NCI-H1436 (cell line): ENCODE results near the gene FNDC1.
A peak's percentile ranks its signal among the peaks of the same experiment; 100 is the strongest.
"Not testable (repeated sequence)": the region's sequence is repeated elsewhere in the genome, so short reads cannot be mapped to it uniquely, and the experiment has no call there.

Experiments
- DNase-seq: peaks from one replicate; lab custom pipeline; 2025; lab: John Stamatoyannopoulos, UW

FNDC1 gene

DNA sequence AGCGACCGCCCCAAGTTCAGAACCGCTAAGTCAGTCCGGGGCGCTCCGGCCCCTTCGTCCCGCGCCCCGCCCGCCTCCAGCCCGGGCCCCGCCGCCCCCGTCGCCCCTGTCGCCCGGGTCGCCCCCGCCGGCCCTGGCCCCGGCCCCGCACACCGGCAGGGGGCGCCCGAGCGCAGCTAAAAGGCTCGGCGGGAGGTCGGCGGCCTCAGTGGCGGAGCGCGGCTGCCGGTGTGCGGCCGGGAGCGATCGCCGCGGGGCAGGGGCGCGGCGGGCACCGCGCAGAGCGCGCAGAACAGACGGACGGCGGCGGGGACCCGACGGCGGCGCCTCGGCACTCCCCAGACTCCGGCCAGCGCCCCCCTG, at the start of gene FNDC1:
Gene FNDC1 (plus strand): TSS at position 208 of the 363 bp plus-strand sequence. CDS start 197 bp downstream, outside the sequence.
- no peak for DNase-seq

DNA sequence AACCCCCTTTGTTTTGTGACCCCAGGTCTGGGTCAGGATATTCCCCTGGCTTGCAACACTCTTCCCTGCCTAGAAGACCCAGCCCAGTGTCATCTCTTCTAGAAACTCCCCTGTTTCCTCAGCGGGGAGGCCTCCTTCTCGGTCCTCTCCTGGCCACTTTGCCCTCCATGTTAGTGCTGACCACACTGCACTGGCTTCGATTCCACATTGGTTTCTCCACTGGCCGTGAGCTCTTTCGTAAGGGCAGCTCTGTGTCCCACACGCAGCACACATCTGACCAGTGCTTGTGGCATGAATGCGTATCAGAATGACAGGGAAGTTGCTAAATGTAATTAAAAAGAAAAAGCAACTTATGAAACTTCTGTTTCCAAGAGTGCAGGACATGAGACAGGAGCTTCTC, 49.4 kb upstream of the FNDC1 start:
- DNase-seq: no peak

DNA sequence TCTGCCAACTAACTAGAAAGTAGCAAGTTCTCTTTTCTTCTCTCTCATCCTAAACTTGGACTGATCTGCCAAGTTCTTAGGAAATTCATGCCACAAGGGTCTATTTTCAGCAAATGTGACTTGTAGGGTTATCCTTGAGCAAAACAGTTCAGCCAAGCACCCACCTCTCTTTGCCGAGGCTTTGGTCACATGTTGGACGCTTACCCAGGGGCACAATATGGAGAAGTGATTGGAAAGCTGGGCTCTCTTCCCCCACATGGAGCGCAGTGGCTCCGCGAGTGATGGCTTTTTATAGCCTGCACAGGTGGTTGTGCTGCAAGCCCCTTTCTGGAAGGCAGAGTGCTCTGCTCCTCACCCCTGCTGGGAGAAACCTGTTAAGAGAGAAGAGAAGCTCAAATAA, 47.7 kb upstream of the FNDC1 start:
- no peak for DNase-seq

DNA sequence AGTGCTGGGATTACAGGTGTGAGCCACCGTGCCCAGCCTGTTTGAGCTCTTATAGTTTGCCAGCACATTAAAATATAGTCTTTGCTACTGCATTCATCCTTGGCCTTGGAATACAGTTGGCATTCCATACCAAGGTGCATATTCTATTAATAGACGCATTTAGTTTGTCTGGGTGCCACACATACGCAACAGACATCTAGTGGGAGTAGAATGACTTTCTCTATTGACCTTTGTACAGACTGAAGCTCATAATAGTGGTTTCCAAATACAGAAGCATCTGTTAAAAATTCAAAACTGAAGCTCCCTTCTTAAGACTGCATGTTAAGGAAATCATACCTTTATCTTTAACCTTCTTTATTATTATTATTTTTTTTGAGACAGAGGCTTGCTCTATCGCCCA, 46.7 kb upstream of the FNDC1 start:
- no peak for DNase-seq

DNA sequence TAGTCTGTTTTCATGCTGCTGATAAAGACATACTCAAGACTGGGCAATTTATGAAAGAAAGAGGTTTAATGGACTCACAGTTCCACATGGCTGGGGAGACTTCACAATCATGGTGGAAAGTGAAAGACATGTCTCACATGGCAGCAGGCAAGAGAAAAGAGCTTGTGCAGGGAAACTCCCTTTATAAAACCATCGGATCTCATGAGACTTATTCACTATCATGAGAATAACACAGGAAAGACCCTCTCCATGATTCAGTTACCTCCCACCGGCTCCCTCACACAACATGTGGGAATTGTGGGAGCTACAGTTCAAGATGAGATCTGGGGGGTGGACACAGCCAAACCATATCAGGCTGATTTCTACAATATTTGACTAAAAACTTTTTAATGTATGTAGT, 45.4 kb upstream of the FNDC1 start:
- DNase-seq: not testable (repeated sequence)

DNA sequence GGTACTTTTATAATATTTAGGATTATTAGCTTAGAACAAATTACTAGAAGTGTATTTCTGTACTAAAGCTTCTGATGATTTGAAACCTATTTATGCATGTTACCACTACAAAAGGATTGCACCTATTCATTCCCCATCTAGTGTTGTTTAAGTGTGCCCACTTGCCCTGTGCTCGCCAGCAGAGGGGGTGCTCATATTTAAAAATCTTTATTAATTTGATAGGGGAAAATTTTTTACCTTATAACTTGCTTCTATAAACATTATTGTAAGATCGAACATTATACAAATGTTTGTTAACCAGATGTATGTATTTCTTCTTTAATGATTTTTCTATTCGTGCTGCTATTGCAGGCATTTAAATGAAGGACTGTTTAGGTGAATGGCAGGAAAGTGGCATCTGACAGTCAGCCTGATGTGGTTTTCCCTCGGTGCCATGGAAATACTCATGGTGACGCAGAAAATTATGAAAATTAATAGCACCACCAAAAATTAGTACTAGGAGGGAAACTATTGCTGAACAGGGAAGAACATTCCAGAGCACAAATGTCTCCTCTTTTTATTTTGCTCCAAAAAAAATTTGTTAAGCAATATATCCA, 44.1 kb upstream of the FNDC1 start:
- no peak for DNase-seq

DNA sequence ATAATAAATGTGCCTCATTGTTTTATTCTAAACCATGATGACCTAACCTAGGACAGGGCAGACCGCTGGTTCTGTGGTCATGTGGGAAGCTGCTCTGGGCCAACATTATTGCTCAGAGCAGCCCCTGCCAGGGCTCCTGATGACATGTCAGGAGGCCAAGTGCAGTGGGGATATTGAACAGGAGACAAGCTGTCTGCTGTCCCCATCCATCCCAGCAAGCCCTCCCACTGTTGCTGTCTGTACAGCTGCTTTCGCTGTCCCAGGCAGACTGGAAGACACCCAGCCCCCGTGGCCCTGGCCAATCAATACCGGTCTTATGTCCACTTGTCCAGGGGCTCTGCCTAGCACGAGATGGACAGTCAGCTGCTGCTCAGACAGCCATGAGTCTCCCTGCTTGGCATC, 43.2 kb upstream of the FNDC1 start:
- no peak for DNase-seq

DNA sequence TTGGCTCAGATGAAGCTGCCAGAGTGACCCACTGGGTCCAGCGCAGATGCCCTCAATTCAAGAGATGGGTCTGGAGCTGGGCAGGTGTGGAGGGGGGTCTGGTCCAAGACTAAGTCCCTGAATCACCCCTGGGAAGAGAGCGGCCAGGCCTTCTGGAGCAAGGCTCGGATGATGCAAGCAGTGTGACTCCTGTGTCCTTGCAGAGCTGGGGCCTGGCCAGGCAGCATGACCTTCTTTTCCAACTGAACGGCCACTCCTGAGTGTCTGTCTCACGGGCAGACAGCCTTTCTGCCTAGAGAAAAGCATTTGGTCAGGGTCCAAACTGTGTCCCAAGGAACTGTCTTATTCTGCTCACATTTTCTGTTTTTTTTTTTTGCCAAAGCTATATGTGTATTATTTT, 42.6 kb upstream of the FNDC1 start:
- DNase-seq: no peak

DNA sequence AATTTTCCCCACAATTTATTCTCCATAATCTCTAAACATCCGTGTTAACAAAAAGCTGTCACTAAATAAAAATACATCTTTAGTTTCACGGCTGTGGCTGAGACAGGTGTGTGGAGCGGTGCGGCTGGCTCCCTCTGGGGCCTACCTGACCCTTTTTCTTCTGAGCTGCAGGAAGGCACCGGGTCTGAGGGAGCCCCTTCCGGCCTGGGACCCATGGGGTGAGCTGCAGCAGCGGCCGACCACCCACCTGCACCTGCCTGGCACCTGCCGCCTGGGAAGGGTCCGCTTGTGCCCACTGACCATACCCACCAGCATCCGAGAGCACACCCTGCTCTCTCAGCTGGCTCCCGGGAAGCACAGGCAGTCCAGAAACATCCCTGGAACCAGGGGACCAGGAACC, 41.5 kb upstream of the FNDC1 start:
- no peak for DNase-seq

DNA sequence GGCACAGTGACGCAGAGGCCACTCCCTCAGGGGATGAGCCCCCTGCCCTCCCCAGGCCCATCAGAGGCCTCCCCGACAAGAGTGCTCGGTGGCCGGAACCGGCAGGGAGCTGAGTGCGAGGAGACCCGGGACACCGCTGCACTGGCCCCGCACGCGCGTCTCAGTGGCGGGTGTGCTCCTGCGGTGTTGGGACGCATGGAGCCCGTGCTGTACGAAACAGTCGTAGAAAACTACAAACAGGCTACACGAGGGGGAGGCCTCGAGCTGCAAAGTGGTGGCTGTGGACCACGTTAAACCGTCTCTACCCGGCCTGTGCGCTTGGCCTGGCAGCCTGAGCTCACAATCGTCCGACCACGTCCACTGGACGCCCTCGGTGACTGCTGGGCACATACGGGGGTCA, 40.2 kb upstream of the FNDC1 start:
- DNase-seq: no peak

DNA sequence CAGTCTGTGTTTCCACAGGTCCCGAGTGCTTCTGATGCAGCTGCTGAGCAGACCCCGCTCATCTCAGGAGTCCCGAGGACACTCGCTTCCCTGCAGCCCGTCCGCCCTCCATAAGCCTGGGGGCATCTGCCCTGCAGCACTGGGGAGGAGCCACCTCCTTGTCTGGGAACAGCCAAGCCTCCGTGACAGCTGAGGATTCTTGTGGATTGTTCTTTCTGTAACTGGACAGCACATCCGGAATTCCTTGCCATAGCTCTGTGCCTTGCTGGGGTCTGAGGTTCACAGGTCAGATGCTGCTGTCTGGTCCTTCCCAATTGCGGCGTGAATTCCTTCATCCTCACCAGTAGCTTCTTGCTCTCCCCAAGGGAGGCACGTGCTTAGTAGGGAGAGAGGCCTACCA, 38.4 kb upstream of the FNDC1 start:
- DNase-seq: no peak

DNA sequence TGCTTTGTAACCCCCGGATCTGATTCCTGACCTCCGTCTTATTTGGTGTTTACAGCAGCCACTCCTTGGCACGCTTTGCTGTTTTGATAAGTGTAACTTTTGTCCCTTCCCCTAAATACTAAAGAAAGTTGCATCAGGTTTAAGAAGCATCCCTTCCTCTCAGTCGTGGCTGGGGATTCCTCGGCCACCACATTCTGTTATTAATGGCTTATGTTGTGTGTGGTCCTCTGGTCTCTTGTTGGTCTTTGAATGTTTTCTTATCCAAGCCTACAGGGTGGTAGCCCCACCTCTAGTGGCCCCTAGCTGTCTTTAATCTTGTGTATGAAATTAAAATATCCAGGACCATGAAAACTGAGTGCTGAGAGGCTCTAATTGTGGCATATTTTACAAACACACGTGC, 37.5 kb upstream of the FNDC1 start:
- DNase-seq: no peak

DNA sequence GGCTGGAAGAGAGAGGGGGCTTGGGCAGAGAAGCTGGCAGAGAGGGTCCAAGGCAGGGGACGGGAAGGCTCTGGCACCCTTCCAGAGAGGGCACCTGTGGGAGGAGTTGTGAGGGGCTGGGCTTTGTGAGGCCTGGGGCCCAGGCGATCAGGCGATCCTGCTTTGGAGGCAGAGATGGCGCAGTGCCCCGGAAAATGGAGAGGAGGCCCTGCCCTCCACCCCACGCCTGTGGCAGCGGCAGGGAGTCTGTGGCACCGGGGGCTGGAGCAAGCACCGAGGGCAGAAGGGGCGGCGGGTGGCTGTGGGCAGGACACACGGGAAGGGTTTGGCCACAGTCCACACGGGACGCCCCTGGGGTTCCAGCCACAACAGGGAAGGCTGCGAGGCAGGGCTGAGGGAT, 36.5 kb upstream of the FNDC1 start:
- no peak for DNase-seq

DNA sequence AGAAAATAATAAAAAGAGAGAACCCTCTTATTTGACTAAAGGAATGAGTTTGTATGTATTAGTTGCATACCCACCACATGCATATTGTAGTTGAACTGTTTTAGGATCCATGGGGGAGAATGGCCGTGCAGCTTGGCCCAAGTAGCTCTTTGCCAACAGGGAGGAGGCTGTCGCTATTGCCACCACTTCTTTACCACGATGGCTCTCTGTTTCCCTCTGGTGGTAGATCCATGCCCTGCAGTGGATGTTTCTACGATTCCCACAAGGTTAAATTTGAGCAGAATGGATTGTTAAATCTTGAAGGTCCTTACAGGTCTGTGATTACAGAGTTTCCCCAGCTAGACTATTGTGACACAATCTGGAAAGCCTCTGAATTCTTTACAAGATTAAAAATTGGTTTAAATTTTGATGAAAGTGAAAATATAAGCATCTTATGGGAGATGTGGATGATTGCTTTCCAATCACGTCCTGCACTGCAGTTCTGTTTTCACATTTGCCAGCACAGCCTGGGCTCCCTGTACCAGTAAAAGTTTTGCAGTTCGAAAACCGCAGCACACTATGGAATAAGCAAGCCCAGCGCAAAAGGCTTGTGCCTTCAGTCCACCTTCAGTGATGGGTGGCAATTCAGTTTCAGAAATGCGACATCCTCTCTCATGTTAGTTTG, 34.4 kb upstream of the FNDC1 start:
- DNase-seq: peak; percentile 39

DNA sequence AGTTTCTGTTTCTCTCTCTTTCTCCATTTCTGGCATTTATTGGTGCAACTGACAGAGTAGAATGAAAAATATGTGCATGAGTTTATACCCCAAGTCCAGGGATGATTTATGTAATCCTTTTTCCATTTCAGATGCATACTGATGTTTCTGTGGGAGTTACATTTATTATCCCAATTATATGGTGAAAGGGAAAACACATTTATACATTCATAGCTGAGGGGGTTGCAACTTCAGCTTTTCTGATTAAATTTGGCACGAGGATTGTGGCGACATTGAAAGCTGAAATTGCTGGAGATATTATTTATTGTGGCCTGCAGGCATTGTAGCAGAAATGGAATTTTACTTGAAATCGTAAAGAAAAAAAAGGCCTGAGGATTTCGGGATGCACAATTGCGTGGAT, 31.5 kb upstream of the FNDC1 start:
- no peak for DNase-seq

DNA sequence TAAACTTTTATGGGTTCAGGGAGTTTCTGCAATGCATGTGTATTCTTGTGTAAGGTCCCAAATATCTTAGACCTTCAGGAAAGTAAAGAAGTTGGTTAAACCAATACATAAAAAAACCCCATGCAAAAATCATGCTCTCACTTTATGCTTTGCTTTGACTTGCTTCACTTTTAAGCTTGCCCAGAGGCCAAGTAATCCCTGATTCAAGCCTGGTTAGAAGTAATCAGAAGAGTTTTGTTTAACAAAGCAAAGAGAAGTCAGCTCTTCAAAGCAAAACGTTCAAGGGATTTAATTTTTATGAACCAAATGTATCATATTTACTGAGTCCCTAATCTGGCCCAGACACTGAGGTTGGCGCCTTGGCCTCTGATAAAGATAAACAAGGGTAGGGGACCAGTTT, 26.7 kb upstream of the FNDC1 start:
- no peak for DNase-seq

DNA sequence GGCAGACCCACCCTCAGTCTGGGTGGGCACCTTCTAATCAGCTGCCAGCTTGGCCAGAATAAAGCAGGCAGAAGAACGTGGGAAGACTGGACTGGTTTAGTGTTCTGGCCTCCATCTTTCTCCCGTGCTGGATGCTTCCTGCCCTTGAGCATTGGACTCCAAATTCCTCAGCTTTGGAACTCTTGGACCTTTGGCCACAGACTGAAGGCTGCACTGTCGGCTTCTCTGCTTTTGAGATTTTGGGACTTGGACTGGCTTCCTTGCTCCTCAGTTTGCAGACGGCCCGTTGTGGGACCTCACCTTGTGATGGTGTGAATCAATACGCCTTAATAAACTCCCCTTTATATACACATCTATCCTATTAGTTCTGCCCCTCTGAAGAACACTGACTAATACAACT, 20.6 kb upstream of the FNDC1 start:
- no peak for DNase-seq

DNA sequence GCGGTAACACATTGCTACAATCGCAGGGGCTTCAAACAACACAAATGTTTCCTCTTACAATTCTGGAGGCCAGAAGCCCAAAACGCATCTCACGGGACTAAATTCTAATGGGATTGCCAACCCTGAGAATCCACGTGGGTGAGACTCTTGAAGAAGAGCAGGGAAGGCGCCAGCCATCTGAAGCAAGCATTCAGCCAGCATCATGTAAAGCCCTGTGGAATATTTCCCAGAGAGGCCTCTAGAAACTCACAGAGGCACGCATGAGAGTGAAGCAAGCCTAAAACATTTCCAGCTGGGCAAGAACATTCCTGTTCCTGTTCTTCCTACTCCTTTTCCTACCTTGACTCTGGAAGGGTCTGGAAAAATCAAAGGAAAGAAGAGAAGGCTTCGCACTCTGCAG, 19.6 kb upstream of the FNDC1 start:
- no peak for DNase-seq

DNA sequence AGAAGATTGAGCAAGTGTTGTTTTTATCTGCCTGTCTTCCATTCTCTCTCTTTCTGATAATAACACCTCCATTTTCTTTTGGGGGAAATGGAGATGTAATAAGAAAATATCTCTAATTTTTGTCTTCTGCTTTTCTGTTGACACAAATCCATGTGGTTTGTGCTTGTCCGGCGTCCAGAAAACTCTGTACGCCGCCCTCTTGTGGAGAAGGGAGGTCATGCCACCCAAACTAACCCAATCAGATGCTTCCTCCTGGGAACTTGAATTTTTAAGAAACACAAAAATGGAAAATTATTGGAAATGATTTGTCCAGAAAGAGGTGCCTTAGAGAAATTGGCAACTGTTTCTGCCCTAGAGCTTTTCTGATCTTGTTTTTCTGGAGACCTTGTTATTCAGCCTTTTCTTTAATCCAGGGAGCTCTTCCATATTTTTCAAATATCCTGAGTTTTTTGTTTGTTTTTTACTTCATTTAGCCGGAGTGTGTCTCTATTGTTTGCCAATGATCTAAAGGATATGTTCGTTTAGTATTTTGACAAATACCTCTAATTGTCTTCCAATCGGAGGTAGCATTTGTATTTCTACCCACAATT, 17.8 kb upstream of the FNDC1 start:
- no peak for DNase-seq

DNA sequence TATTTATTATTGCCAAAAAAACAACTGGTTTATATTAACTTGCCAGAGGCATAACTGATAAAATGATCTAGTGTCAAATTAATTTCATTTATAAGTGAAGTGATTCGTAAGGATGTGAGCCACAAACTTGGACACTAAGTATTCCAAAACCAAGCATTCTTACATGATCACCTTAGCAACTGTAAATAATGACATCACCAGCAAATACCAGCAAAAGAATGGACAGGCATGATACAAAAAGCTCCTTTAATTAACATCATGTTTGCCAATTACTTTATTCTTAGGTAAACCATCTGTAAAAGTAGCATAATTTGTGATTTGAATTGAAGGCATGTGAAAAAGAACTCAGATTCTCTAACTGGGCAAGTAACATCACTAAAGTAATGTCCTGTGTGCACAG, 17.2 kb upstream of the FNDC1 start:
- DNase-seq: no peak

DNA sequence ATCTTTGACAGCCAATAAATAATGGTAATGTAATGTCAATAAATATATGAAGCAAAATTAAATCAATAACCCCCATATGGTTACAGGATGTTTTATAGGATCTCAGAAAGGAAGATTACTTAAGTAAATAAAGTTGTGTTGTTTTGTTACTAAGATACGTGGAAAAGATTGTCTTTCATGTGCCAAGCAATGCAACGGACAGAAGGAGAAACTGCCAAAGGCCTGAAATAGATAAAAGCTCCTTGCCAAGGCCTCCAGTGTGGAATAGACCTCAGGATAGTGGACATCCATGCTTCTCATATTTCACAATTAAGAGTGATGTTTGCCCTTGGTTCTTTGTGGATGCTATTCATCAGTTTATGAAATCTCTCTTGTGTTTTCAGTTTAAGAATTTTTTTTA, 16.4 kb upstream of the FNDC1 start:
- no peak for DNase-seq

DNA sequence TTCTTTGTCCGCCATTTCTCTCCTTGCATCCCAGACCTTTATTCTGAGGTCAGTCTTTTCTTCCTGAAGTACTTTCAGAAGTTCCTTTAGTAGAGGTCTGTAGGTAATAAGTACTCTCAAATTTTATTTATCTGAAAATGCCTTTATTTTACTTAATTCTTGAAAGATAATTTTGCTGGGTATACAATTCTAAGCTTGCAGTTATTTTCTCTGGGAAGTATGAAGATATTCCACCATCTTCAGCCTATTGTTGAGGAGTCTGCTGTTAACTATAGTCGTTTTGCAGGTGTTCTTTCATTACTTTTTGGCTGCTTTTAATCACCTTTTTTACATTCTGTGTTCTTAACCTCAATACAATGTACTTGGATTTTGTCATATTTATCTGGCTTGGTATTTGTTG, 13.5 kb upstream of the FNDC1 start:
- DNase-seq: no peak

DNA sequence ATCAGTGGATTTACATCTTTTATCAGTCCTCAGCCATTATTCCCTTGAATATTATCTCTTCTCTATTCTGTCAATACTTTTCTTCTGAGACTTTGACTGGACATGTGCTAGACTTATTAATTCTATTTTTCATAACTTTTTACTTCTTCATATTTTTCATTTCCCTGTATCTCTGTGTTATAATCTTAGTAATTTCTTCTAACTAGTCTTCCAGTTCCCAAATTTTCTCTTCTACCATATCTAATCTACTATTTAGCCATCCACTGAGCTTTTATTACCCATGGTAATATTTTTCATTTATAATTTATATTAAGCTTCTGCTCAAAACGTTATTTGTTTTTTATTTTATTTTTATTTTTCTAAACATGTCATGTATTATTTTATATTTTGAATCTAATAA, 13.1 kb upstream of the FNDC1 start:
- DNase-seq: no peak

DNA sequence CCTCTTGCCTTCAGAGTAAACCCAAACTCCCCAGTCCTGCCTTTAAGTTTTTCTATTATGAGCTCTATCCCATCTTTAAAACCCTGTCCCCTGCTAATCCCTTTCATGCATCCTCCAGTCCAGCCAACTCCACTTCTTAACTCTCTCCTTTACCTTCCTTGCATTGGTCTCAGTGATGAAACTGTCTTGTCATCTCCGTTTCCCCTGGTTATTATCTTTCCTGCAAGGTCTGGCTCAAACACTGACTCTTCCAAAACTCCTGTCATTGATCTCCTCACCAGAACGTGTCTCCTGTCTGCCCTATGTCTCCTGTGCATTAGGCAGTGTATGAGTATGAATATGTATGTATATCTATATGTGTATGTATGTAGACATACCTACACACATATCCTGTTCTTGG, 11.8 kb upstream of the FNDC1 start:
- DNase-seq: no peak
